ENCODE measurements around the gene DENND4A.
A peak's percentile ranks its signal among the peaks of the same experiment; 100 is the strongest.
"Not testable (repeated sequence)": the region's sequence is repeated elsewhere in the genome, so short reads cannot be mapped to it uniquely, and the experiment has no call there.

The DENND4A gene

DNA sequence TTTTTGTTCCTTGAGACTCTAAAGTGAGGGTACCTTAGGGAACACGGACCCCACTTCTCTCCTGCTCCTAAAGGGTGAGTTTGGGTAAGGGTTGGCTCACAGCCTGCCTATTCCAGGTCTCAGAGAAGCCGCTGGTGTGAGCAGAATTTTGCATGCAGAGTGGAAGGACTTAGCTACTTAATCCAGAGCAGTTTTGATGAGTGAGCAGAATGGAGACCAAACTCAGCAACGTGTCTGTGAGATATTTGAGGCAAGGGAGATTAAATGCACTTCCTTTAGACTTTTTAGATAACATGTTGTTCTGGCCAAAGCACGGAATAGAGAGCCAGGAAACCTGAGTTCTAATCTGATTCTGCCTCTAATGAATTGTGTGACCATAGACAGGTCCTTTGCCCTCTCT is 165.2 kb downstream of the DENND4A start:
- no peak for DNase-seq

DNA sequence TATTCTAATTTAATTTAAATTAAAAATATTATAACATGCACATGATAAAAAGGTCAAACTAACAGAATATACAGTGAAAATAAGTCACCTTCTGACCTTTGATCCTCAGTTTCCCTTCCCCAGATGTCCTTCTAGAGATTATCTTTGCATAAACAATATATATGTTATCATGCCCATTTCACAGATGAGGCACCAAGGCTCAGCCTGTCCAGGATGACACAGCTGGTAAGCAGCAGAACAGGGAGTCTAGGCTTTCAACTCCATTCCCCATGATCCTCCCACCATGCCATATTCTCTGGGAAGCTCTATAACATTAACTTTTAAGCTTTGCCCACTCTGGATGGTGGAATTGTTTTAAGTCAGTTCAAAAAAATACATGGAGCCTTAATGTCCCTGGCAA is 169.0 kb downstream of the DENND4A start:
- DNase-seq: no peak

- DNase-seq: no peak
Observed at GRCh38 chr15:65621638-65622037, 170.5 kb downstream of the DENND4A start, which contains the start of gene SLC24A1. SLC24A1 (plus strand) TSS chr15:65621938; CDS start chr15:65624081, 2,143 bp downstream.

- DNase-seq: no peak
Observed at GRCh38 chr15:65620833-65621232, 171.3 kb downstream of the DENND4A start.

DNA sequence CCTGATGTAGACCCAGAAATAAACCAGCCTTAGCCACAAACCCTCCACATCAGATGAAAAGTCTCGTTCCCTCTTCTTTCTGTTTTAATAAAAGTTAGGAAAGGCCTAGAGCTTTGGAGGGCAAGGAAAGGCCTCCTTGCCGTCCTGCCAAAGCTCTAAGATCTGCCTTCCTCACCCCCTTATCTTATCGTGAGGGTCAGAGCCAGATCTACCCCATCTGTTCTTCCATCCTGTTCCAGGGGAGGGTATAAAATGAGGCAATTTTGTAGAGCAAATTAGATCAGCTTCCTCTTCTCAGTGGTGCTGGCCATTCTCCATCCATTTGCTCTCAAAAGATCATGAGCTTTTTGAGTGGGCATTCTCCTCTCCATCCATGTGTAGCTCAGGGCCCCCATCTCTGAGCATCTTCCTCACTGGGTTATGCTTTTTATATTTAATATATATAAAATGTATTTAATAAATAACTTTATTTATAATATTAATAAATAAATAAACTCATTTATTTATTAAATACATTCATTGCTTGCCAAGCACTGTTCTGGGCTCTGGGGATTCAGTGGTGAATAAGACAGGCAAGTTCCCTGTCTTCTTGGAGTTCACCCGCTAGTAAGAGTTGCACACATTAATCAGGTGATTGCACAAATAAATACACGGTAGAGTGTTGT is 172.3 kb downstream of the DENND4A start:
- no peak for DNase-seq

- DNase-seq: no peak
Observed at GRCh38 chr15:65618560-65619109, 173.5 kb downstream of the DENND4A start.

GRCh38 chr15:65615887-65616286 is 176.2 kb downstream of the DENND4A start:
- DNase-seq: not testable (repeated sequence)

DNA sequence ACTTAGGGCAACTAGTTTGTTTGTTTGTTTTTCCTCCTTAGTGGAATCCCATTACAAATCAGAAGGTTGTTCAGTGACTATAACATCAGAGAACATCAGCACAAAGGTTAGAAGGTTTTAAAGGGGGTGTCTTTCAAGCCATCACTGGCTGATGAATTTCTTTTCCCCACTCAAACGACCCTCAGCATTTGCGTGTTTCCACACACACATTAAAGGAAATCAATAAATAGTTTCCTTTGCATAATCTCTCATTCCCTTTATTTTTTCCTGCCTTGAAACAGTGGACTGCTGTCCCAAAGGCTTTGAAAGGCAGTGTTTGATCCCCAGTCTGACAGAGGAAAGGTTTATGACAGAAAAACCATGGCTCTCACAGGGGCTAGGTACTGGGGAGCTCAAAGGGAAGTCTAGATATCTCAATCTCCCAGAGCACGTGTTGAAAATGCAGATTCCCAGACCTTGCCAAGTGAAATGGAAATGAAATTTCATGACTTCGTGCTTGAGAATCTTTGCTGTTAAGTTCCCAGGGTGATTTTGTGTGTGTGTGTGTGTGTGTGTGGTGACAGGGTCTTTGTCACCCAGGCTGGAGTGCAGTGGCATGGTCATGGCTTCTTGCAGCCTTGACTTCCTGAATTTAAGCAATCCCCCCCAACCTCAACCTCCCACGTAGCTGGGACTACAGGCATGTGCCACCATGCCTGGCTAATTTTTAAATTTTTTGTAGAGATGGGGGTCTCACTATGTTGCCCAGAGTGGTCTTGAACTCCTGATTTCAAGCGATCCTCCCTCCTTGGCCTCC is 178.9 kb downstream of the DENND4A start:
- DNase-seq: no peak

GRCh38 chr15:65612616-65612946 is 179.5 kb downstream of the DENND4A start:
- DNase-seq: no peak

DNA sequence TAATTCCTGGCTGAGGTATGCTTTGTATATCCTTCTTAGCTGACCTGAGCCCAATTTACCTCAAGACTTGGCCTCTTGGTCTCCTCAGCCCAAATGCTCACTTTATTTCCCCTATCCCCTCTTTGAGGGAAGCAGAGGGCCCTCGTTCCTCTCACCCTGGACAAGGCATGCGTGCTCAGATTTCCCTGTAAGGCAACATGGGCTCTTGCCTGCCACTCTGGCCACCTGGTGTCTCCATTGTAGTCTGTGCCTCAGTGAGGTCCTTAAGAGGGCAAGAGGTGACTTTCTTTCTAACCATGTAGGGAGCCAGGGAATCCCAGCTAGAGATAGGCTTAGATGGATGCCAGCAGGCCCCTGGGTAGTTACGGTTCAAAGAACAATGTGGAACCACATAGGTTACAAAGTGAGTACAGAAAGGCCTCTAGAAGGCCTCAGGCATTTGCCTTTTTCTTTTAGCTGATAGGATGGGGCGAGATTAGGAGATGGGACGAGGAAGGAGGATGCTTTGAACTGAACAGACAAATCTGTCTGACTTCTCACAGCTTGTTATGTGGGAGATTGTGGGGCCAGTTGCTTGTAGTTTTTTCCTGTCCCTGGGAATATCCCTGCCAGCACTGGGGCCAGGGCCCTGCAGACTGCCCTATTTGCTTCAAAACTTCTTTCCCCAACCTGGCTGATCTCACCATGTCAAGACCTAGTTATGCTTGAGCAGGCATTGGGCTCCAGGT is 180.0 kb downstream of the DENND4A start:
- no peak for DNase-seq

DNA sequence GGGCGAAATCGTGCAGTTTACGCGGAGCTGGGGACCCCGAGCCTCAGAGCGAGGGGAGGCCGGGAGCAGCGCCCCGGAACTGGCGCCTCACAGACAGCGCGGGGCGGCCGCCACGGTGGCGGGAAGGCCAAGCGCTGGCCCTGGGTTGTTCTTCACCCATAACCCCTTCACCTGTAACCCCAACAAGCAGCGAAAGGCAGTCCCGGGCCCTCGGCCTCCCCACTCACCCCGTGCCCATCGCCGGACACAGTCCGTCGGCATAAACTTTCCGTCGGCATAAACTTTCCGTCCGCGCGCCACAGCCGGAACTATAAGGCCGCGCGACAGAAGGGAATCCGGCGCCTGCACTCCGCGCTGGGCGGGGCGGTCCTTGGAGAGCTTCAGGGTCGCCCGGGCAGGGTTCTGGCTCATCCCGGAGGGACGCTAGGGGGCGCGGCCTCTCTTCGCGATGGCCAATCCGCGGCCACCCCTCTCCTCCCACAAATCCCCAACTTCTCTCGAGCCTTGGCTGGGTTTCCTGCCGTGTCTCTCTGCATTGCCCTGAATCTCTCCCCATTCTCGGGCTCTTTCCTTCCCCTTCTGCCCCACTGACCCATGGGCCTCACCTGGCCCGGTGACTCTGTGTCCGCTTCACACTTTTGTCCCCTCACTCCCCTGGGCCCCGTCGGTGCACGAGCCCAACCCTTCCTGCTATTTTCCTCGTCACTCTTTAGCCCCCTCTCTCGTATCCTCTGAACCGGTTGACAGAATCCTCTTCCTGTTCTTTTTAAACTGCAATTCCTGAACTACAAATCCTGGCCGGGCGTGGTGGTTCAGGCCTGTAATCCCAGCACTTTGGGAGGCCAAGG is 181.0 kb downstream of the DENND4A start, which contains the start of gene INTS14:
Gene INTS14, minus strand, starts transcription at position 261 of the 848 bp plus-strand sequence. CDS start 3,751 bp downstream, outside the sequence.
- peak; percentile 86 for DNase-seq

Data from NCI-H2029 (cell line).